Posterior cingulate gyrus (tissue), 11 donors: ENCODE measurements around the gene ARID5B.

ENCODE experiments used
- DNase-seq, 10 donors: peaks; one replicate each; pipeline versions ENCODE4 v3.0.0 to v3.0.0-alpha.2; 2020 to 2021; ENCODE audit warnings: mixed read lengths in 3 of 10
- intact Hi-C: fragments of 100-400 bp; cut with DNase I; formaldehyde crosslinking; loops from one replicate; pipeline ENCODE4 v1.15.1; 2023

ARID5B gene

DNA sequence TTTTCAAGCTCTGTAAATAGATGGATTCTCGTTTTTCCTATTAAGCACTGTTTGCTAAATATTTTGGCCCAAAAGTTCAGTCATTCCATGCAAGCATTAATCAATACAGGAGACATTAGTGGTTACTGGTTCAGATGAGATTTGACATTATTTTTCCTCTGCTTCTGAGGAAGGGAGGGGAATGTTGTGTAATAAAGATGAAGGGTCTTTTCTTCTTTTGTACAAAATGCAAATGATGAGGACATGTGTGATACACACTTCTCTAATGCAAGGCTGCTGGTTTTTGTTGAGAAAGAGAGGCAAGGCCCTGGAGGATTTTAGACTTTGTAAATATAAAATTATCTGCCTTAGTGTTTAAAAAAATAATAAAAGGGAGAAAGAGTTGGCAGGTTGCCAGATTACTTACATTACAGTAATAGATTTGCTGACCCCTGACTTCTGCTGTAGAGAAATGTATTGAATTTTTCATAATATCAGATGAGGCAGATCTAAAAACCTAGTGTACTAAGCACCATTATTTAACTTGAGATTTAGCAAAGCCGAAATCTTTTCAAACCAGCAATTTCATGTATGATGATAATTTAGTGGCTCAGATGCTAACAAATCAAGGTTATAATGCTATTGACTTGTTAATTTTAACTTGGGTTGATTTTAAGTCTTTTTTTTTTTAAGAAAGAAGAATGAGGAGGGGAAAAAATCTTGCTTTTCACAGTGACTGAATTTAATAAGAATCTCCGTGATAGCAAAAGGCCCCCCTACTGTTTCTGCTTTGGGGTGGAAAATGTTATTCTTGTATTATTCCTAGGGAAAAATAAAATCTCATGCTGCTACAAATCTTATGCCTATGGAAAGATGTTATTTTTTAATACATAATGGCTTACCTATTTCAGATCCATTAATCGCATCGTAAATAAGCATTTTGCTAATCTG is 180.1 kb downstream of the ARID5B start:
- intact Hi-C loops = no loop called here
- DNase-seq = no peak

DNA sequence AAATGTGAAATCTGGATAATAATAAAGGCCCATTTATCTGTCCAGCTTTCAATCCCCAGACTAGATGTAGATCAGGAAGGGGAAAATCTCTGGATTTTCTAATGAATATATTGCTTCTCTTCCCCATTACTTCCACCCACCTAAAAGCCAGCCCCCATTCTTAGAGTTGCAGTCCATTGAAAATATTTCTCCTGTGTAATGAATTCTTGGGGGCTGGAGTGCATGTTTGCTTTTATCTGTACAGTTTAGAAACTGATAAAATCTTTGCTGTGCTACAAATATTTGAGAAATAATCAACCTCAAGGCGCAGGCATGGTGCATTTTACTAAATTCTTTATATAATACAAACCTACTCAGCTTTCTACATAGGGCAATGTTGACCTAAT is 180.8 kb downstream of the ARID5B start:
- DNase-seq = no peak
- intact Hi-C loops = no loop called here

DNA sequence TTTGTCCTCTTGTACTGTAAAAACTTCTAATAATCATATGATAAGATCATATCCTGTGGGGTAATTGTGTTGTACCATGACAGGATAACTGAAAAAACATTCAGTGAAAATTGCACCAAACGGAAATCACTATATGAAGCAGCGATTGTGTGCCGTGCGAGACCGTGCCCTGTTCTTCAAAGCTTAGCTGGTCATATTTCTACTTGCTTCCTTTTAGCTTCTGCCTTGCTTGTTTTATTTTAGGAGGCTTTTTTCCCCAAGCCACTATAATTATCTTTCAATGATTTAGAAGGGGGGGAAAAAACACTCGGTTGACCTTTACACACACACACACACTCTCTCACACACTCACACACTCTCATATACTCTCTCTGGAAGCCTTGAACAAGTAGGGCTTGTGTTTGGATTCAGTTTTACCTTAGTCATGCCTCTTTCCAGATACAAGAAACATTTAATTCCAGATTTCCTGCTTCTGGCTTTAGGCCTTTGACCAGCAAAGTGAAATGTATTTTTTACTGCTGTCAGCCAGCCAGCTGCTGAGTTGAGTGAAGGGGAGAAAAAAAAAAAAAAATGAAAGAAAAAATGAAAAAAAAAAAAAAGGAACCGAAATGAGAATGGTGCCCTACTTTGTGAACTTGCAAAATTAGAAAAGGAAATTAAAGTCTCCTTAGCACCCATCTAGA is 181.4 kb downstream of the ARID5B start:
- intact Hi-C loops = no loop called here
- no peak for DNase-seq

GRCh38 chr10:62083412-62084267 is 182.1 kb downstream of the ARID5B start:
- peak in 2 of 10 donors; percentile 29 to 62 for DNase-seq
- intact Hi-C loops = no loop called here

GRCh38 chr10:62084451-62084850 is 183.0 kb downstream of the ARID5B start:
- DNase-seq = no peak
- intact Hi-C loops = no loop called here

GRCh38 chr10:62085404-62085803 is 183.9 kb downstream of the ARID5B start:
- no peak for DNase-seq
- intact Hi-C loops = no loop called here

DNA sequence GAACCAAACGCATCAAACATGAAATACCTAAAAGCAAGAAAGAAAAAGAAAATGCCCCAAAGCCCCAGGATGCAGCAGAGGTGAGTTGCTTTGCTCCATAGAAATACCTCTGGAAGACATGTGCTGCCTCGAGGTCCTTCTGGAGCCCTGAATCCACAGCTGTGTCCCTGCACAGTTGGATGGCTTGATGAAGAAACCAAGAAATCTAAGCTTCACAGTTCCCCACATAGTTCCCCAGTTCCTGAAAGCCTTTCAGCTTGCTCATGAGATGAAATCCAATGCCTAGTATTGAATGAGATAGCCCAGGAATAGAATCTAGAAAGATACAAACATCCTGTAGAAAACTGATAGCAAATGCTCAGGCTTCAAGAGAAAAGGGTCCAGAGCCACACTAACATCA is 184.3 kb downstream of the ARID5B start:
- no peak for DNase-seq
- intact Hi-C loops = no loop called here

DNA sequence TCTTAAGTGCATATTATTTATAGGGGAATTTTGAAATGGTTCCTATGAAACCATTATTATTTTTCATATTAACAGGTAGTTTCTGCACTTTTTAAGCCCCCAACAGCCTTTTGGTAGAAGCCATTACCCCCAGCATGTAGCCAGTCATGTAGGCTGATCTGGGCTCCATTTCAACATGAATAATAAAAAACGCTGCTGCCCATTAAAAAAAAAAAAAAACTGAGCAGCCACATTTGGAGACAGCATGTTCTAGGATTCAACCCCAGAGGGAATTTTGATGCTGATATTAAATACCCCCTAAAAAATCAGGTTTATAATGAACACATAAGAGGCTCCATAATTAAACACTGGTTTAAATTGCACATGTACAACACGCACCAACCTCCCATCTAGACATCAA is 185.8 kb downstream of the ARID5B start:
- intact Hi-C loops = no loop called here
- DNase-seq = no peak

GRCh38 chr10:62088786-62089185 is 187.3 kb downstream of the ARID5B start:
- DNase-seq = no peak
- intact Hi-C loops = no loop called here

DNA sequence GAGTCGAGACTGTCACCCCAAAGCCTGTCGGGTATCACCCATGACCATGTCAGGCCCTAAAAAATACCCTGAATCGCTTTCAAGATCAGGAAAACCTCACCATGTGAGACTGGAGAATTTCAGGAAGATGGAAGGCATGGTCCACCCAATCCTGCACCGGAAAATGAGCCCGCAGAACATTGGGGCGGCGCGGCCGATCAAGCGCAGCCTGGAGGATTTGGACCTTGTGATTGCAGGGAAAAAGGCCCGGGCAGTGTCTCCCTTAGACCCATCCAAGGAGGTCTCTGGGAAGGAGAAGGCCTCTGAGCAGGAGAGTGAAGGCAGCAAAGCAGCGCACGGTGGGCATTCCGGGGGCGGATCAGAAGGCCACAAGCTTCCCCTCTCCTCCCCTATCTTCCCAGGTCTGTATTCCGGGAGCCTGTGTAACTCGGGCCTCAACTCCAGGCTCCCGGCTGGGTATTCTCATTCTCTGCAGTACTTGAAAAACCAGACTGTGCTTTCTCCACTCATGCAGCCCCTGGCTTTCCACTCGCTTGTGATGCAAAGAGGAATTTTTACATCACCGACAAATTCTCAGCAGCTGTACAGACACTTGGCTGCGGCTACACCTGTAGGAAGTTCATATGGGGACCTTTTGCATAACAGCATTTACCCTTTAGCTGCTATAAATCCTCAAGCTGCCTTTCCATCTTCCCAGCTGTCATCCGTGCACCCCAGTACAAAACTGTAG is 191.0 kb downstream of the ARID5B start:
- intact Hi-C loops = loop anchor here (5.0 kb wide), 1 partner anchor 40 kb away; no protein-coding TSS in a partner anchor
- DNase-seq = no peak

- DNase-seq = no peak
- intact Hi-C loops = loop anchor here (5.0 kb wide), 1 partner anchor 42 kb away; no protein-coding TSS in a partner anchor
Observed at GRCh38 chr10:62093863-62094291, 192.4 kb downstream of the ARID5B start.

DNA sequence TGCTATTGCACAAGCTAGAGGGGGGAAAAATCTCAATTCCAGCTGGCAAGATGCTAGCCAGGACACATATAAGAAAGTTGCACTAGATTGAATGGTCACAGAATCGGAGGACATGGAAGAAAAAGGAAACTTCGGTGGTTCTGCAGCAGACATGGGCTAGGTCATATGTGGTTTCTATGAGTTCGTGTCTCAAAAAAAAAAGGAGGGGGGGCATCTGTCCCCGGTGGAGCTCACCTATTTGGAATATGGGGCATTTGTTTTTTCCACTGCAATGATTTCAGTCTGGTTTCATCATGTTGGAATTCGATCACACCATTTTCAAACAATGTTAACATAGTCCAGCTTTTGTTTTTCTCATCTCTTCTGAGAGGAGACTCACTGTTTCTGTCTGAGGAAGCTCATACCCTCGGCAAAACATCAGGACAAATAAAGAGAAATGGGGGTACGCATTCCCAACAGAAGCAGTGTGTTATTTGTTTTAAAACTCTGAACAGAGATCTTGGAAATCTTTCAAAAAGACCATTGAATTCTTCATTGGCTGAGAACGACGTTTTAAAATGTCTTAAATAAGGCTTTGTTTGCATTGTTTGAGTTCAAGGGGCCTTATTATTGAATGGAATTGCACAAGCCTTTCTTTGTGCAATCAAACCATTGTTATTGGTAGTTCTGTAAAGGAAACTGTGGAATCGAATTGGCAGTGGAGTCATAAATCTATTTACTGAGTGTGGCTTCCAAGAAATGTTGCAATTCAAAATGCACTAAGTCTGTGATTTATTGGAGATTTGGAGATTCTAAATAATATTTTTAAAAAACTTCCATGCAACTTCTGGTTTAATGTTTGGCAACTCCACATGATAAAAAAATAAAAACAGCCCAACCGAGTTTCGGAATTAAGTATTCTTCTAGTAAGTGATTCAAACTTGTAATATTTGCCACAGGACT is 194.0 kb downstream of the ARID5B start:
- DNase-seq = no peak
- intact Hi-C loops = no loop called here

DNA sequence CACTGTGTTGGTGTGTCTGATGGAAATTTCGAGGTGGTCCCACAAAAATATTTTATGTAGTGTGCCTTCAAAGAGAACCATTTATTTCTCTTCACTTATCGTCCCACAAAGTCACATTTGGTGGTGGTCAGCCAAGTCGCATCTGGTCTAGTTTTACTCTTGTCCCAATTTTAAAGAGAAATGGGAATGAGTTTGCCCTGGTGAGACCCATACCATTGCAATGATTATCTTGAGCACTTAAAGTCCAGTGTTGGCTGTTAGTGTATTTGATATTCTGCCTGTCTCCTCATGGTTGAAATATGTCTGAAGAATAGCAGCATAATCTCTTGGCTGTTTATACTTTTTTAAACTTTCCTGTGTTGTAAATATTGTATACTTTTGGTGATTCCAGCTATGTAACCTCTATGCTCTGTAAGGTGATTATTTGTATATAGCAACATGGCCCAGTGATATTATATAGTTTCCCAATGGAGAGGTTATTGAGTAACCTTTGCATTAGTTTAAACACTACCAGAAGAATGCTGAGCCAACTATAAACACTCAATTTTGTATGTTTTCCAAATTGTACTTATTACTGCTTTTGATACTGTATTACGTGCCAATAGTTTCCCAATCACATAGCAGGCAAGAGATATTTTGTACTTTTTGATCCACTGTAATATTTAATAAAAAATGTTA is 194.9 kb downstream of the ARID5B start:
- DNase-seq = no peak
- intact Hi-C loops = no loop called here

DNA sequence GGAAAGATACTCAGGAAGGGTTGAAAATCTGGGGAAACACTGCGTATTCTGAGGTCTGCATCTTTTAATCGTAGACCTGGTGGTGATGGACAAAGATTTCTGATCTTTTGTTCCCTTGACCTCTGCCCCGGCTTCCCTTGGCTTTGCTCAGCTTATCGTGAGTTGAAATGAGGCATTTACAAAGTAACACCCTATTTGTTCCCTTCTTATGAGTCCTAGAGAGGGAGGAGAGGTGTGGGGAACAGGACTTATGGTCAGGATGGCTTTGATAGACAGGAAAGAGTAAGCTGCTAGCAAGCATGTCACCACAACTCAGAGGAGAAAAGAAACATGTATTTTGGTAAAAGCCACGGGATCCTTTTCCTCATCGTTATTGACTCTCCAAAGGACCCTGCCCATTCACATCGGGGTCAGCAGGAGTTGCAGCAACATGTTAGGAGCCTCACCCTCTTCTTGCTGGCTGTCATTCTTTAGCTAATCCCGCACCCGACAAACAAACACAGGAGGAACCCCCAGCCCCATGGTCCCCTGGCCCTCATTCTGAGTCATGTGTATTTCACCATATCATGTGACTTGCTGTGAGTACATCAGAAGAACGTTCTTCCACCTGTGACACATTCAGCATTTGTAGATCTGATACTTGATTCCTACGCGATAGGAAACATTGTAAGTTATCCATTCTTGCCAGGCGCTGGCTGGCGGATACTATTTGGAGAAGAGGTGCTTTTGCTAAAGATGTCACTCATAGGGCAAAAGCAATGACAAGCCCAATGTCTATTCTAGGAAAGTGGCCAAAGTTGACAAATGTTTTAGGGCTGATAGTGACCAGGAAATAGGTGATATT is 197.0 kb downstream of the ARID5B start:
- DNase-seq = no peak
- intact Hi-C loops = no loop called here

DNA sequence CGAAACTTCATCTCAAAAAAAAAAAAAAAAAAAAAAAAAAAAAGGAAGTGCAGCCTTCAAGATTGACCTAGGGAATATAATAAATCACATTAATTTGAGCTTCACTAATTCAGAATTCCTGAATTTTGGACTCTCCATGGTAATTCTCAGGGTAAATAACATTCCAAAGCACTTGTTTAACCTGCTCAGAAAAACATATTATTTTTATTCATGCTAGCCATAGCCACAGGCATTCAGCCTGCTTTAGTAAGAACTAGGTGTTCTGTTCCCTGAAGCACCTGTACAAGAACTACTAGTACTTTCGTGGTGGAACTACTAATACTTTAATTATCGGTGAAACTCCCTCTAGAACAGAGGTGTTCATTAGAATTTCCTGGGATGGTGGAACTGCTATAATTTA is 197.8 kb downstream of the ARID5B start:
- no peak for DNase-seq
- intact Hi-C loops = no loop called here

DNA sequence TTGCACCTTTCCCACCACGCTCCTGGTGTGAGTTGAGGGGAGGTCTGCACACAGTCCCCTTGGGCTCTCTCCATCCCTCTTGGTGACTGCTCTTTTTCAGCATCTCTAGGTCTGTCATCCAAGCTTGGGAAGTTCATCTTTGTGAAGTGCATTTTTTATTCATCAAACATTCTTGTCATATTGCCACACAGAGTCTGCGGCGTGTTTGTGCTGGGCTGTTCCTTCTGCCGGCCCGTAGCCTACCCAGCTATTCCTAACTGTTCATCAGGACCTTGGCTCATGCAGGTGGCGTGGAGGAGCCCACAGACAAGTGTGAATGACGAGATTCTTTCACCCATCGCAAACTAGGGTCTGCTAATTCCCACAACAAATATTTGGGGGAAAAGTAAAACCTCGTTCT is 202.4 kb downstream of the ARID5B start:
- intact Hi-C loops = no loop called here
- DNase-seq = no peak

GRCh38 chr10:62106929-62107519 is 205.5 kb downstream of the ARID5B start:
- no peak for DNase-seq
- intact Hi-C loops = no loop called here
